Ishikawa (cell line): ENCODE measurements around the gene TBC1D12.

Experiments
- CEBPB ChIP-seq: IDR thresholded peaks from 2 replicates; pipeline ENCODE4 v1.6.1; 2012
- CREB1 ChIP-seq: IDR thresholded peaks from 2 replicates; pipeline ENCODE4 v1.6.1; 2012; ENCODE audit warnings: low read depth
- EGR1 ChIP-seq: IDR thresholded peaks from 2 replicates; pipeline ENCODE4 v1.6.1; 2012
- EP300 ChIP-seq: IDR thresholded peaks from 2 replicates; pipeline ENCODE4 v1.6.1; 2012; ENCODE audit warnings: borderline replicate concordance
- FOXM1 ChIP-seq: IDR thresholded peaks from 2 replicates; pipeline ENCODE4 v1.6.1; 2012; ENCODE audit warnings: low read depth, borderline replicate concordance
- MAX ChIP-seq: IDR thresholded peaks from 2 replicates; pipeline ENCODE4 v1.6.1; 2012
- NFIC ChIP-seq: IDR thresholded peaks from 2 replicates; pipeline ENCODE4 v1.6.1; 2012
- RAD21 ChIP-seq: IDR thresholded peaks from 2 replicates; pipeline ENCODE4 v1.6.1; 2012; ENCODE audit warnings: low read depth
- TAF1 ChIP-seq: IDR thresholded peaks from 2 replicates; pipeline ENCODE4 v1.6.1; 2012; ENCODE audit warnings: low read depth, mild to moderate bottlenecking
- TCF12 ChIP-seq: IDR thresholded peaks from 2 replicates; pipeline ENCODE4 v1.6.1; 2012; ENCODE audit warnings: low read depth
- TEAD4 ChIP-seq: IDR thresholded peaks from 2 replicates; pipeline ENCODE4 v1.6.1; 2012
- YY1 ChIP-seq: IDR thresholded peaks from 2 replicates; pipeline ENCODE4 v1.6.1; 2012; ENCODE audit warnings: low read depth
- ZBTB7A ChIP-seq: IDR thresholded peaks from 2 replicates; pipeline ENCODE4 v1.6.1; 2012; ENCODE audit warnings: low read depth
- TF ChIP-seq, protein P1 (sequence below): IDR thresholded peaks from 2 replicates; pipeline ENCODE4 v1.6.1; 2012; ENCODE audit warnings: low read depth, mild to moderate bottlenecking
- TF ChIP-seq, protein P2 (sequence below): IDR thresholded peaks from 2 replicates; pipeline ENCODE4 v1.6.1; 2012

TBC1D12 gene

GRCh38 chr10:94402204-94402842 lies at the start of gene TBC1D12:
Gene TBC1D12, plus strand, starts transcription at chr10:94402541. Its CDS starts 73 bp downstream, at chr10:94402614.
- TF ChIP-seq ZBTB7A, result peak; percentile 56; the same call in 1 of the 2 replicates
- peak; percentile 38; the same call in 1 of the 2 replicates for TF ChIP-seq NFIC
- TF ChIP-seq, protein P1, sequence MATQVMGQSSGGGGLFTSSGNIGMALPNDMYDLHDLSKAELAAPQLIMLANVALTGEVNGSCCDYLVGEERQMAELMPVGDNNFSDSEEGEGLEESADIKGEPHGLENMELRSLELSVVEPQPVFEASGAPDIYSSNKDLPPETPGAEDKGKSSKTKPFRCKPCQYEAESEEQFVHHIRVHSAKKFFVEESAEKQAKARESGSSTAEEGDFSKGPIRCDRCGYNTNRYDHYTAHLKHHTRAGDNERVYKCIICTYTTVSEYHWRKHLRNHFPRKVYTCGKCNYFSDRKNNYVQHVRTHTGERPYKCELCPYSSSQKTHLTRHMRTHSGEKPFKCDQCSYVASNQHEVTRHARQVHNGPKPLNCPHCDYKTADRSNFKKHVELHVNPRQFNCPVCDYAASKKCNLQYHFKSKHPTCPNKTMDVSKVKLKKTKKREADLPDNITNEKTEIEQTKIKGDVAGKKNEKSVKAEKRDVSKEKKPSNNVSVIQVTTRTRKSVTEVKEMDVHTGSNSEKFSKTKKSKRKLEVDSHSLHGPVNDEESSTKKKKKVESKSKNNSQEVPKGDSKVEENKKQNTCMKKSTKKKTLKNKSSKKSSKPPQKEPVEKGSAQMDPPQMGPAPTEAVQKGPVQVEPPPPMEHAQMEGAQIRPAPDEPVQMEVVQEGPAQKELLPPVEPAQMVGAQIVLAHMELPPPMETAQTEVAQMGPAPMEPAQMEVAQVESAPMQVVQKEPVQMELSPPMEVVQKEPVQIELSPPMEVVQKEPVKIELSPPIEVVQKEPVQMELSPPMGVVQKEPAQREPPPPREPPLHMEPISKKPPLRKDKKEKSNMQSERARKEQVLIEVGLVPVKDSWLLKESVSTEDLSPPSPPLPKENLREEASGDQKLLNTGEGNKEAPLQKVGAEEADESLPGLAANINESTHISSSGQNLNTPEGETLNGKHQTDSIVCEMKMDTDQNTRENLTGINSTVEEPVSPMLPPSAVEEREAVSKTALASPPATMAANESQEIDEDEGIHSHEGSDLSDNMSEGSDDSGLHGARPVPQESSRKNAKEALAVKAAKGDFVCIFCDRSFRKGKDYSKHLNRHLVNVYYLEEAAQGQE, result 0 out of 2 replicates have a peak, but pooled peaks have one; percentile 9
- peak; percentile 88 for TF ChIP-seq MAX
- TF ChIP-seq RAD21, result no peak
- TF ChIP-seq TCF12, result peak; percentile 68
- no peak for TF ChIP-seq FOXM1
- TF ChIP-seq TEAD4, result peak; percentile 50; the same call in 1 of the 2 replicates
- TF ChIP-seq CEBPB, result no peak; the same call in 1 of the 2 replicates
- peak; percentile 86 for TF ChIP-seq TAF1
- peak; percentile 81 for TF ChIP-seq YY1
- TF ChIP-seq, protein P2, sequence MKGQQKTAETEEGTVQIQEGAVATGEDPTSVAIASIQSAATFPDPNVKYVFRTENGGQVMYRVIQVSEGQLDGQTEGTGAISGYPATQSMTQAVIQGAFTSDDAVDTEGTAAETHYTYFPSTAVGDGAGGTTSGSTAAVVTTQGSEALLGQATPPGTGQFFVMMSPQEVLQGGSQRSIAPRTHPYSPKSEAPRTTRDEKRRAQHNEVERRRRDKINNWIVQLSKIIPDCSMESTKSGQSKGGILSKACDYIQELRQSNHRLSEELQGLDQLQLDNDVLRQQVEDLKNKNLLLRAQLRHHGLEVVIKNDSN, result no peak
- no peak; the same call in 1 of the 2 replicates for TF ChIP-seq EP300
- peak; percentile 43; the same call in 1 of the 2 replicates for TF ChIP-seq CREB1
- TF ChIP-seq EGR1, result peak; percentile 28; the same call in 1 of the 2 replicates

GRCh38 chr10:94353336-94353735 lies 49.0 kb upstream of the TBC1D12 start:
- no peak for TF ChIP-seq CEBPB
- TF ChIP-seq FOXM1, result no peak

DNA sequence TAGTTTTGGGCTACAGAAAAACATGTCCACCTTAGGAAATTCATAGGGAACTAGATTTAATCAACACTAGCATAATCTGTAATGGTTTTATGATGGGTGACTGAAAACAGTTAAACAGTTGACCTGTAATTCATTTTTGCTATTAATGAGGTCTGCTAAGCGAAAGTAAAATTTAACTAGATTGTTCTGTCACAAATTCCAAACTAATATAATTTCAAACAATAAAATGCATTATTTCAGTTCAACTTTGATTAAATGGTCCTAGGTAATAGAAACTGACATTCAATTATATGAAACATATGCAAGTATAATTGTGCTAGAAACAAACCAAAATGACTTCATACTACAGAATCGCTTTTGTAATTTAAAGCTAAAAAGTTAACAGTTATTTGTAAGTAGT lies 46.5 kb upstream of the TBC1D12 start:
- no peak for TF ChIP-seq TCF12
- TF ChIP-seq TAF1, result no peak
- TF ChIP-seq CEBPB, result no peak
- no peak for TF ChIP-seq MAX
- TF ChIP-seq RAD21, result no peak
- TF ChIP-seq TEAD4, result no peak
- TF ChIP-seq, protein P1, result no peak
- TF ChIP-seq NFIC, result no peak
- no peak for TF ChIP-seq EP300

DNA sequence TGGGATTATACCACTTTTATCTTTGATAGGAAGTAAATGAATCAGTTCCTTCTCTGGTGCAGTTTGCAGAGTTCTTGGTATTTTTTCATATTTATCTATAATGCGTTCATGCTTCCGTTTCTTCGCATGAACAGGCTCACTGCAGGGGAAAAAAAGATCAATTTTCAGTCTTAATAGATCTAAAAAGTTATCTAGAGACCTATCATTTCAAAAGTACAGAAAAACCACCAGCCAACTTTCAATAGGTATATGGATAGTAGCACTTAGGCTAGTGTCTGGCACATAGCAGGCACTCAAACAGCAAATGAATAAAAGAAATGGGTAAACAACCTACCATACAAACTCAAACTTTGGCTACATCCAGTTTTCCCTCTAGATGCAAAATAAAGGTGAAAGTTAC lies 45.1 kb upstream of the TBC1D12 start:
- TF ChIP-seq, protein P1, result no peak
- TF ChIP-seq NFIC, result no peak
- no peak for TF ChIP-seq FOXM1
- TF ChIP-seq MAX, result no peak
- no peak for TF ChIP-seq TAF1
- TF ChIP-seq TCF12, result no peak
- no peak for TF ChIP-seq RAD21
- no peak for TF ChIP-seq EP300

DNA sequence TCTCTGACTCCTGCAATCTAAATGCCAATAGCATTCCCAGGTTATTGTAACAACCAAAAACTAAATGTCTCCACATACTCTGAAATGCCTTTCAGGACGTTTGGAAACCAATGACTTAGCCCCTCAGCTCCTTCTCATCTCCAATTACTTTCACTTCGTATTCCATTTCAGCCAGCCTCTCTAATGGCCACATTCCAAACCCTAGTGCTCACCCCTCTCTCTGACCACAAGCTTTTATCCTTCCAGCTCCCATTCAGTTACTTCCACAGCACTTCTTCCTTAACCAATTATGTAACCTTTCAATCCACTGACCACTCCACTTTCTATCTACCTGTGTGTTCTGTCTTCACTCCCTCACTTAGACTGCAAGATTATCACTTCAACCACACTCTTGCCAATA lies 43.9 kb upstream of the TBC1D12 start:
- no peak for TF ChIP-seq CREB1
- TF ChIP-seq NFIC, result no peak
- no peak for TF ChIP-seq RAD21
- no peak for TF ChIP-seq TAF1
- no peak for TF ChIP-seq EP300
- TF ChIP-seq MAX, result no peak
